Epithelial cell of proximal tubule (primary cell): ENCODE data around the gene BNIP2. TPM values are rescaled to one million over a fixed set of nuclear protein-coding genes. Genes with fewer than 3 reads are reported as not detected.

ENCODE experiments used
- DNase-seq: peaks from one replicate; pipeline ENCODE4 v3.0.0-alpha.2; 2011; ENCODE audit warnings: low read depth
- H3K4me3 ChIP-seq: 2 replicates; pipeline ENCODE4 v1.5.1; 2011; ENCODE audit warnings: low read depth, mild to moderate bottlenecking, low read length
- CTCF ChIP-seq: conservative IDR thresholded peaks from 2 replicates; pipeline ENCODE4 v1.5.1; 2012; ENCODE audit warnings: low read depth, mild to moderate bottlenecking, low read length
- total RNA-seq: library from RNA; depleted of rRNA; stranded (reverse); fragments of >200 nt; gene quantifications from 2 replicates; pipeline ENCODE4 v1.2.3, GENCODE V29; 2015

BNIP2 gene
- 87.2 and 107 TPM in 2 replicates for total RNA-seq

GRCh38 chr15:59688782-59689625 lies at the start of gene BNIP2:
BNIP2 (minus strand) TSS chr15:59689320; CDS start chr15:59682457, 6,863 bp downstream.
- DNase-seq, result peak; percentile 72
- peak within 1 kb of the TSS; percentile 92 for H3K4me3 ChIP-seq
- TF ChIP-seq CTCF, result no peak

- TF ChIP-seq CTCF, result no peak
- H3K4me3 ChIP-seq, result no peak overlapping the region
- no peak for DNase-seq
Measured at GRCh38 chr15:59738676-59739075, 49.6 kb upstream of the BNIP2 start.

- no peak for DNase-seq
- H3K4me3 ChIP-seq, result no peak overlapping the region
- peak; percentile 57 for TF ChIP-seq CTCF
Measured at GRCh38 chr15:59736181-59736580, 47.1 kb upstream of the BNIP2 start.

GRCh38 chr15:59725151-59725486 lies 36.0 kb upstream of the BNIP2 start:
- H3K4me3 ChIP-seq, result no peak overlapping the region
- DNase-seq, result no peak
- TF ChIP-seq CTCF, result no peak

- no peak overlapping the region for H3K4me3 ChIP-seq
- DNase-seq, result no peak
- no peak for TF ChIP-seq CTCF
Measured at GRCh38 chr15:59723687-59724346, 34.7 kb upstream of the BNIP2 start.

- no peak for DNase-seq
- TF ChIP-seq CTCF, result no peak
- no peak overlapping the region for H3K4me3 ChIP-seq
Measured at GRCh38 chr15:59722476-59722875, 33.4 kb upstream of the BNIP2 start.
